Activated CD4-positive, alpha-beta T cell treated with anti-CD3 and anti-CD28 coated beads, Interleukin-2, amount 50 U/mL, for 4 hours (primary cell): ENCODE measurements around the gene MED31.

ENCODE experiments used
- DNase-seq, 2 experiments: peaks; one replicate each; pipeline ENCODE4 v3.0.0-alpha.2; 2020

The MED31 gene

GRCh38 chr17:6654841-6655731 lies 3.7 kb upstream of the MED31 start:
- DNase-seq, result no peak

DNA sequence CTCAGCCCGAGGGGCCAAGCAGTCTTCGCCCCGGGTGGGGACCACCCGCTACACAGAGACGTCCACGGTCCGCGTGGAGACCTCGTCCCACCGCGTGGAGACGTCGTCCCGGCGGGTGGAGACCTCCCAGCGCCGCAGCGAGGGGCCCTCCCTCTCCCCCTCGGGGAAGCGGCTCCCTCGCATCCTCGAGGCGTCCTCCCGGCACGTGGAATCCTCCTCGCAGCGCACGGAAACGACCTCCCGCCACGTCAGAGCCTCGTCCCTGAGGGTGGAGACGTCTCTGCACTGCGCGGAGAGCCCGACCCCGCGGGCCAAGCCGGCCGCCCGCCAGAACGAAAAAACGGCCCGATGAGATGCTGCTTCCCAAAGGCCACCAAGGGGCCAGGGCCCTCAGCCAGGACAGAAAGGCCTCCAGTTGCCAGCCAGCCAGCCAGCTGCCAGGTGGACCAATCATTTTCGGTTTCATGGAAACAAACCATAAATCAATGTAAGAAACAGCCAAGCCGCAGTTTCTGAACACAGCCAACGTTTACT lies 581 bp upstream of the MED31 start:
- peak; percentile 21 for DNase-seq

- no peak for DNase-seq
Measured at GRCh38 chr17:6648181-6648580, 3.2 kb downstream of the MED31 start.

DNA sequence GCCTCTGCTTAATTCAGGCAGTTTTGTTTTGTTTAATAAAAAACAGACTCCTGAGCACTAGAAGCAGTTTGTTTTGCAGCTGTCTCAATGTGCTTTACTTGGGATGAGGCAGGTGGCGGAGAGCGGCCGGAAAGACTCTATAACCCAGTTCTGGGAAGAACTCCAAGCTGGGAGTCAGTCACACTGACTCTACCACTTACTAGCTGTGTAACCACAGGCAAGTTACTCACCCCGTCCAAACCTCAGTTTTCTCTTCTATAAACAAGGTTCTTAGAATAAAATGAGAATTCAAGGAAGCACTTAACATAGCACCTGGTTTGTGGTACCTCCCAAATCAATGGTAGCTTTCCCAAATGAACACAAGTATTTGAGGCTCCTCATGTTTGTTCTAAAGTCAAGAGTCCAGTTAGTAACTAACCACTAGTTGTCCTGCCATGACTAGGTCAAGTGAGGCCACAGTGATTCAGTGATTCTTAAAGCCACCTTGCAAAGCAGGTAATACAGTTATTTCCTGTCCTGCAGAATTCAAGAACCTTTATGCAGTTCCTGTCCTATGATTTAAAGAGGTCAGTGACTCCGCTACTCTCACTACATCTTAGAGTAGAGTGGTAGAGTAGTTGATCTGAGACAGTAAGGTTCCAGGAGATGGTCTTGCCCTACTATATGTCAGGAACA lies 7.8 kb downstream of the MED31 start:
- DNase-seq, result no peak

DNA sequence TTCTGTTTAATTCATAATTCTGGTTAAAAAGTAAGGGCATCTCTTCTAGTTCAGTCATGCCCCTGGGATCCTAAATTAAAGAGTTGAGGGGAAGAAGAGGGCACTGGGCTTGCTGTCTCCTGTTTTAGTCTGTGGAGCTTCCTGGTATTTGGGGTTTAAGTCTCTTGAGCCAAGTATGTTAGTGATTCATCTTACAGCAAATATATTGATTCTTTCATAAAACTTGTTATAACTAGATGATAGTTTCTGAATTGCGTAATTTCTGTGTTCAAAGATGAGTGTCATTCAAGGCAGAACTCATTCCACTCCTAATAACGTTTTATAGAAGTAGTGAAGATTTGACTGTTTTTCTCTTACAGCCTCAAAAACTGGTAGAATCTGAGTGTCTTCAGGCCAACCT lies 8.8 kb downstream of the MED31 start:
- no peak for DNase-seq

GRCh38 chr17:6641247-6641863 lies 10.1 kb downstream of the MED31 start:
- no peak for DNase-seq

DNA sequence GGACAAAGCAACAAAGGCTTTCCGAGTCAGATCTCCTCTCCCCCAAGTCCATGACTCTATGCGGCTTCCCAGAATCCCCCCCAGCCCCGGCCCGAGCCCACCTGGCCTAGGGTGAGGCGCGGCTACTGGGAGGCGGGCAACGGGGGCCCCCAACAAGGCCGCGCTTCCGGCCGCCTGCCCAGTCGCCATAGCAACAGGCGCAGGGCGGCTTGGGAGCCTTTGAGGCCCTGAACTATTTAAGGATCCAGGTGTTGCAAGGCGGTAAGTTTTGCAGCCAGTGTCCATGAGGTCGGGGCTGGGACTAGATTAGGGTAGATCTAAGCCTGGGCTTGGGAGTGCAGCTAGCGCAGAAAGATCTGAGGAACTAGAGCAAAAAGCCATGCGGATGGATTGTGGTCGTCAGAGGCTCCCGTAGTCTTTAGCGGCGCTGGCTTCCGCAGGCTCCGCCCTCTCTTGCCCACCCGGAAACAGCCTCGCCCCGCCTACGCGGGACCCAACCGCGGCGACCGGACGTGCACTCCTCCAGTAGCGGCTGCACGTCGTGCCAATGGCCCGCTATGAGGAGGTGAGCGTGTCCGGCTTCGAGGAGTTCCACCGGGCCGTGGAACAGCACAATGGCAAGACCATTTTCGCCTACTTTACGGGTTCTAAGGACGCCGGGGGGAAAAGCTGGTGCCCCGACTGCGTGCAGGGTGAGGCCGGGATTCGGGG lies 10.7 kb downstream of the MED31 start, which contains the start of the genes KIAA0753 and TXNDC17:
KIAA0753 (minus strand) TSS at position 176 of the 711 bp plus-strand sequence. CDS start 5,608 bp downstream, outside the sequence.
TXNDC17 (plus strand) TSS at position 525 of the 711 bp plus-strand sequence; CDS start at position 548, 23 bp downstream.
- peak; percentile 78 to 80 for DNase-seq

- peak in 1 of 2 experiments; percentile 22 for DNase-seq
Measured at GRCh38 chr17:6639586-6640535, 11.5 kb downstream of the MED31 start.

- DNase-seq, result no peak
Measured at GRCh38 chr17:6639014-6639585, 12.3 kb downstream of the MED31 start.

DNA sequence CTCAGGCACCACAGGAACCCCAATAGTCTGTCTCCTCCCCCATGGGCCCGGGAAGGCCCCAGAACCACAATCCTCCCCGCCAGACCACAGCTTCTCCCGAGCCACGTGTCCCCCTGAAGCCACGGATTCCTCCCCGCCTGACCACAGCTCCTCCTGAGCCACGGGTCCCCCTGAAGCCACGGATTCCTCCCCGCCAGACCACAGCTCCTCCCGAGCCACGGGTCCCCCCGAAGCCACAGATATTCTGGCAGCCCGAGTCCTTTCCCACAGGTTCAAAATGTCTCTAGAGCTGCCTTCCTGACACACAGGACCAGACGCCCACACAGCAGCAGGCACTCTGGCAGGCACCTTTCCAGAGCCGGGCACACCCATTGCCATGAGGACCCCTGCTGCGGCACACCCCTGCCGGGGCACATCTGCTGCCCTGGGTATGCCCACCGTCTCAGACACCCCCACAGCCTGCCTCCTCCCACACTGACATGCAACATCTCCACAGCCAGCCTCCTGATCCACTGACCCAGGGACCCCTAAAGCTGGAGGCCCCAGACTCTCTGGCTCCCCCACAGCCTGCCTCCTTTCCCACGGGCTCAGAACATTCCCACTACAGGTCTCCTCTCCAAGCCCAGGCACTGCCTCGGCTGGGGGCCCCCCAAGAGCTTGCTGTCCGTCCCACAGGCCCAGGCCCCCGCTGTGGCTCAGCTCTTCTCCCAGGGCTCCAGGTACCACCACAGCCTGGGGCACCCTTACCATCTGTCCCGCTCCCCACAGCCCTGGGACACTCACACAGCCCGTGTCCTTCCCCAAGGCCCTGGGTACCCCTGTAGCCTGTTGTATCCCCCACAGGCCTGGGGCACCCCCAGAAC lies 13.1 kb downstream of the MED31 start:
- DNase-seq, result no peak

DNA sequence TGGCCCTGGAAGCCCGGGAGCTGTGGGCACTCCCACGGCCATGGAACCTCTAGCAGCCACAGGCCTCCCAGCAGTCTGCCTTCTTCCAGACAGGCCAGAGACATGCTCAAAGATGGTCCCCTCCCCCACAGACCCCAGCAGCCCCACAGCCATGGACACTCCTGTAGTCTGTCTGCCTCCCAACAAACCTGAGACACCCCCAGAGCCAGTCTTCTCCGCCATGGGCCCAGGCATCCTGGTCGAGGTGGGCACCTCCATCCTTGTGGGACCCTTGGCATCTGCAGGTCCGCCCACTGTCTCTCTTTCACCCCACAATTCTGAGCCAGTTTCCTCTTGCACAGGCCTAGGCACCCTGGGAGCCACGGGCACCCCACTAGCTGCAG lies 14.0 kb downstream of the MED31 start:
- DNase-seq, result no peak

- no peak for DNase-seq
Measured at GRCh38 chr17:6636616-6637457, 14.6 kb downstream of the MED31 start.

- DNase-seq, result no peak
Measured at GRCh38 chr17:6636105-6636504, 15.3 kb downstream of the MED31 start.

DNA sequence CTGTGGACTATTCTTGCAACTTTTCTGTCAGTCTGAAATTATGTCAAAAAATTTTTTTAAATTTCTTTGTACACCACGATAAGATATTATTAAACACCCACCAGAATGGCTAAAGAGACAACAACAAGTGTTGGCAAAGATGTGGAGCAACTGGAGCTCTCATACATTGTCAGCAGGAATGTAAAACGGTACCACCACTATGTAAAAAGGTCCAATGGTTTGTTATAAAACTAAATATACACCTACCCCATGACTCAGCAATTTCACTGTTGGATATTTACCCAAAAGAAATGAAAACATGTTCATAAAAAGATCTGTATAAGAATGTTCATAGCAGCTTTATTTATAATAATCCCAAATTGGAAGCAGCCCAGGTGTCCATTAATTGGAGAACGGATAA lies 18.1 kb downstream of the MED31 start:
- DNase-seq, result no peak

GRCh38 chr17:6632530-6632929 lies 18.9 kb downstream of the MED31 start:
- DNase-seq, result no peak

DNA sequence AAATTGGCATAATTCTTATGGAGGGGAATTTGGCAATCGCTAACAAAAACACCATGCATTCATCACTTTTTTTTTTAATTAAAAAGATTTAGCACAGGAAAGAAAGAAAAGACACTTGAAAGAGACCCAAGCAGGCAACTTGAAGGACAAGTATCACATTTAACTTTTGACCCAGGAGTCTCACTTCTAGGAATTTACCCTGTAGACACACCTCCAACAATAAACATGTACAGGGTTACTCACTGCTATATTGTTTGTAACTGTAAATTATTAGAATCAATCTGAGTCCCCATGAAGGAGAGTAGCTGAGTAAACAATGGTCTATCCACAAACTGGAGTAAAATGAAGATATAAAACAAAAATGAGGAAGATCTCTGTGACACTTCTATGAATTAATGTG lies 21.0 kb downstream of the MED31 start:
- DNase-seq, result no peak

GRCh38 chr17:6627019-6627418 lies 24.4 kb downstream of the MED31 start:
- no peak for DNase-seq

- DNase-seq, result no peak
Measured at GRCh38 chr17:6626616-6627015, 24.8 kb downstream of the MED31 start.

DNA sequence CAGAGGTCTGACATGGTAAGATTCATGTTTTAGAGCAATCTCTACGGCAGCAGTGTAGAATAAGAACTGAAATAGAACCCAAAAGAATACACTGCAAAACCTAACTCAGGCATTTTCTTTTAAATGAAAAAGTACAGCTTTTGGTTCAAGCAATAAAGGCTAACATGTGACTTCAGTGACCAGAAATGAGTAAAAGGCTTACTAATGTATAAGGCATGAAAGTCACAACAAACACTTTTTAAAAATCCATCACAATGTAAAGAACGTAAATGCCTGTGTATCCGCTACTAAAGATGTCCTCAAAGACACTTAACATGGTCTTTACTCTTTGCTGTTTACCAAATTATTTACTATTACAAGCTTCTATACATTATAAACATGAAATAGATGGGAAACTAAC lies 27.5 kb downstream of the MED31 start:
- no peak for DNase-seq
